SK-N-SH treated with all-trans-retinoic acid at 6 μM for 48 hours (cell line): ENCODE measurements around the gene IQSEC1.
A peak's percentile ranks its signal among the peaks of the same experiment; 100 is the strongest.

Experiments used
- ATAC-seq: fragments of 200-7000 bp; cut with Tn5 transposase; 3 replicates; pipeline ENCODE4 v1.9.1; 2020; ENCODE audit warnings: mild to moderate bottlenecking, moderate library complexity
- ARNTL ChIP-seq: fragments of 450-650 bp; formaldehyde crosslinking; IDR thresholded peaks from 2 replicates; pipeline ENCODE4 v1.5.0; 2020; ENCODE audit warnings: low read depth, mild to moderate bottlenecking, moderate library complexity, borderline replicate concordance
- BACH2 ChIP-seq: fragments of 250-450 bp; sonication (Bioruptor Pico); IDR thresholded peaks from 2 replicates; pipeline ENCODE4 v1.9.0; 2021; ENCODE audit warnings: mild to moderate bottlenecking, borderline replicate concordance
- CREB5 ChIP-seq: fragments of 250-450 bp; sonication (Bioruptor Pico); IDR thresholded peaks from 2 replicates; pipeline ENCODE4 v1.5.1; 2020; ENCODE audit warnings: low read depth, mild to moderate bottlenecking, moderate library complexity
- CSDC2 ChIP-seq: fragments of 250-450 bp; sonication (Bioruptor Pico); IDR thresholded peaks from 2 replicates; pipeline ENCODE4 v1.5.0; 2020; ENCODE audit warnings: mild to moderate bottlenecking, moderate library complexity
- CSRNP3 ChIP-seq: fragments of 250-450 bp; sonication (Bioruptor Pico); IDR thresholded peaks from 2 replicates; pipeline ENCODE4 v1.5.1; 2021; ENCODE audit warnings: mild to moderate bottlenecking, moderate library complexity
- ESRRG ChIP-seq: fragments of 250-450 bp; sonication (Bioruptor Pico); IDR thresholded peaks from 2 replicates; pipeline ENCODE4 v1.6.1; 2021; ENCODE audit warnings: mild to moderate bottlenecking
- GLIS3 ChIP-seq: fragments of 250-450 bp; sonication (Bioruptor Pico); IDR thresholded peaks from 2 replicates; pipeline ENCODE4 v1.5.0; 2020; ENCODE audit warnings: mild to moderate bottlenecking, moderate library complexity
- ISL1 ChIP-seq: fragments of 250-450 bp; sonication (Bioruptor Pico); IDR thresholded peaks from 2 replicates; pipeline ENCODE4 v2.1.2; 2022; ENCODE audit warnings: mild to moderate bottlenecking, moderate library complexity
- OSR1 ChIP-seq: fragments of 250-450 bp; sonication (Bioruptor Pico); IDR thresholded peaks from 2 replicates; pipeline ENCODE4 v1.8.0; 2022; ENCODE audit warnings: moderate library complexity, mild to moderate bottlenecking, inconsistent platforms
- PATZ1 ChIP-seq: fragments of 250-450 bp; sonication (Bioruptor Pico); IDR thresholded peaks from 2 replicates; pipeline ENCODE4 v1.8.0; 2020; ENCODE audit warnings: mild to moderate bottlenecking, moderate library complexity, borderline replicate concordance
- PPARA ChIP-seq: fragments of 250-450 bp; sonication (Bioruptor Pico); IDR thresholded peaks from 2 replicates; pipeline ENCODE4 v1.5.0; 2020; ENCODE audit warnings: mild to moderate bottlenecking, borderline replicate concordance
- RARB ChIP-seq: fragments of 250-450 bp; sonication (Bioruptor Pico); IDR thresholded peaks from 2 replicates; pipeline ENCODE4 v1.8.0; 2021; ENCODE audit warnings: mild to moderate bottlenecking, moderate library complexity
- TCF4 ChIP-seq: fragments of 250-450 bp; sonication (Bioruptor Pico); IDR thresholded peaks from 2 replicates; pipeline ENCODE4 v1.8.0; 2021; ENCODE audit warnings: mild to moderate bottlenecking, moderate library complexity, borderline replicate concordance
- TOX ChIP-seq: fragments of 250-450 bp; sonication (Bioruptor Pico); IDR thresholded peaks from 2 replicates; pipeline ENCODE4 v1.8.0; 2021; ENCODE audit warnings: mild to moderate bottlenecking, moderate library complexity, borderline replicate concordance
- TSHZ2 ChIP-seq: fragments of 250-450 bp; sonication (Bioruptor Pico); IDR thresholded peaks from 2 replicates; pipeline ENCODE4 v1.5.0; 2020; ENCODE audit warnings: mild to moderate bottlenecking, moderate library complexity
- ZC3H10 ChIP-seq: fragments of 250-450 bp; sonication (Bioruptor Pico); IDR thresholded peaks from 2 replicates; pipeline ENCODE4 v1.5.1; 2021; ENCODE audit warnings: mild to moderate bottlenecking, moderate library complexity
- ZFP30 ChIP-seq: fragments of 450-650 bp; formaldehyde crosslinking; IDR thresholded peaks from 2 replicates; pipeline ENCODE4 v1.5.0; 2022; ENCODE audit warnings: mild to moderate bottlenecking, moderate library complexity
- ZNF565 ChIP-seq: fragments of 450-650 bp; formaldehyde crosslinking; conservative IDR thresholded peaks from 2 replicates; pipeline ENCODE4 v1.5.0; 2020; ENCODE audit warnings: low read depth, mild to moderate bottlenecking, moderate library complexity
- ZNF70 ChIP-seq: fragments of 450-650 bp; formaldehyde crosslinking; IDR thresholded peaks from 2 replicates; pipeline ENCODE4 v1.5.0; 2020; ENCODE audit warnings: mild to moderate bottlenecking, moderate library complexity
- ZNF8 ChIP-seq: fragments of 450-650 bp; formaldehyde crosslinking; IDR thresholded peaks from 2 replicates; pipeline ENCODE4 v1.5.0; 2020; ENCODE audit warnings: mild to moderate bottlenecking, moderate library complexity
- TF ChIP-seq, protein P1 (sequence below): fragments of 250-450 bp; sonication (Bioruptor Pico); IDR thresholded peaks from 2 replicates; pipeline ENCODE4 v1.8.0; 2021; ENCODE audit warnings: low read depth, mild to moderate bottlenecking, moderate library complexity, borderline replicate concordance

The IQSEC1 gene

DNA sequence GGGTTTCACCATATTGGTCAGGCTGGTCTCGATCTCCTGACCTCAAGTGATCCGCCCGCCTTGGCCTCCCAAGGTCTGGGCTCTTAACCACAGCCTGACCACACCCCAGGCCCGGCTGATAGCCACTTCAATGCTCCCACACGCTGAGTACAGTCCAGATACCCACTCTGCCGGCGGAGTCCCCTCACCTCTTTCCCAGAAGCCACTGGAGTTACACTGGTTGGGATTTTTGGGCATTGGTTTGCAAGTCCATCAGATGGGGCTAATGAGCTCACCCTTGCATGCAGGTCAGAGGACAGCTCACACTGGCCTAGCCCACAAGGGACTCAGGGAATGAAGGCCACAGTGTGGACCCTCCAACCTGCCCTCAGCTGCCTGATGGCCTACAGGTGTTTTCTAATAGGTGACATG lies 60.1 kb downstream of the IQSEC1 start:
- ATAC-seq = no peak
- TF ChIP-seq BACH2 (CRISPR knock-in tag) = no peak

- ATAC-seq = peak; percentile 34
- TF ChIP-seq ZNF565 (CRISPR knock-in tag) (no peak), PATZ1 (CRISPR knock-in tag) (no peak), ARNTL (CRISPR knock-in tag) (no peak), BACH2 (CRISPR knock-in tag) (no peak), RARB (CRISPR knock-in tag) (no peak), PPARA (CRISPR knock-in tag) (no peak), ESRRG (CRISPR knock-in tag) (no peak), ZNF8 (CRISPR knock-in tag) (no peak), TSHZ2 (no peak), CREB5 (CRISPR knock-in tag) (no peak), GLIS3 (no peak)
Observed at GRCh38 chr3:13012221-13012691, 61.0 kb downstream of the IQSEC1 start.

DNA sequence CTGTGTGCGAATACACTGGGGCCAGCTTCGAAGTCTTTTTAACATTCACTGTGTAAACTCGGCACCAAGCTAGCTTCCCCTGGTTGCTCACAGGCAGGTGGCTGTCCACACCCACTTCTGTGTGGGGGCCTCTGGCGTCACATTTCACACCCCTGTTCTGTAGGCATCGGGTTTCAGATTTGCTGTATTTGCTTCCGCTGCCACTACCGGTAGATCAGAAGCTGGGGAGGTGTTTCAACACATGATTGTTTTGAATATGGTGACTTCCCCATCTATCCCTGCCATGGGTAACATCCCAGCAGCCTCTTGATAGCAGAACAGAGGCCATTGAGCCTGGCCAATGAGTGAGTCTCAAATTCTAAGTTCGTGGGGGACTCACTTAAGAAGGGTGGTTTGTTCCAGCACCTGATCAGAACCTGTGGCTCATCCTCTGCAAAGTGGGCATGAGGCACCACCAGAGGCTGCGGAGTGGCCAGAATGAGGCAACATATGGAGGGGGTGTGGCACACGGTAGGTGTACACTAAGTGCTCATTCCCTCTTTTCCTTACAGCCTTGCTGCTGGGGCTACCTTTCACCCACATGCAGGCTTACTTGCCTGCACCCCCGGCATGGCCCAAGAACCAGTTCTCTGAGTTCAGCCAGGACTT lies 61.5 kb downstream of the IQSEC1 start:
- ATAC-seq = no peak
- no peak for TF ChIP-seq TCF4 (CRISPR knock-in tag)
- no peak for TF ChIP-seq ZNF8 (CRISPR knock-in tag)
- no peak for TF ChIP-seq CREB5 (CRISPR knock-in tag)
- TF ChIP-seq ZC3H10 = no peak
- TF ChIP-seq OSR1 = no peak
- no peak for TF ChIP-seq PPARA (CRISPR knock-in tag)
- TF ChIP-seq ZFP30 = no peak
- no peak for TF ChIP-seq TOX (CRISPR knock-in tag)
- no peak for TF ChIP-seq ARNTL (CRISPR knock-in tag)
- no peak for TF ChIP-seq CSDC2 (CRISPR knock-in tag)
- no peak for TF ChIP-seq ZNF70 (CRISPR knock-in tag)
- TF ChIP-seq TSHZ2 = no peak
- no peak for TF ChIP-seq ISL1 (CRISPR knock-in tag)
- no peak for TF ChIP-seq ESRRG (CRISPR knock-in tag)
- TF ChIP-seq CSRNP3 = no peak
- no peak for TF ChIP-seq BACH2 (CRISPR knock-in tag)
- TF ChIP-seq, protein P1, sequence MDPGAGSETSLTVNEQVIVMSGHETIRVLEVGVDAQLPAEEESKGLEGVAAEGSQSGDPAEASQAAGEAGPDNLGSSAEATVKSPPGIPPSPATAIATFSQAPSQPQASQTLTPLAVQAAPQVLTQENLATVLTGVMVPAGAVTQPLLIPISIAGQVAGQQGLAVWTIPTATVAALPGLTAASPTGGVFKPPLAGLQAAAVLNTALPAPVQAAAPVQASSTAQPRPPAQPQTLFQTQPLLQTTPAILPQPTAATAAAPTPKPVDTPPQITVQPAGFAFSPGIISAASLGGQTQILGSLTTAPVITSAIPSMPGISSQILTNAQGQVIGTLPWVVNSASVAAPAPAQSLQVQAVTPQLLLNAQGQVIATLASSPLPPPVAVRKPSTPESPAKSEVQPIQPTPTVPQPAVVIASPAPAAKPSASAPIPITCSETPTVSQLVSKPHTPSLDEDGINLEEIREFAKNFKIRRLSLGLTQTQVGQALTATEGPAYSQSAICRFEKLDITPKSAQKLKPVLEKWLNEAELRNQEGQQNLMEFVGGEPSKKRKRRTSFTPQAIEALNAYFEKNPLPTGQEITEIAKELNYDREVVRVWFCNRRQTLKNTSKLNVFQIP (CRISPR knock-in tag) = no peak
